GM12878 (cell line): Measurements from ENCODE around the gene COX6A1. TPM values are rescaled to one million over a fixed set of nuclear protein-coding genes. Genes with fewer than 3 reads are reported as not detected.

Experiments used
- ATAC-seq: fragments of 200-7000 bp; cut with Tn5 transposase; 3 replicates; pipeline ENCODE4 v1.9.1; 2020; ENCODE audit warnings: mild to moderate bottlenecking, moderate library complexity
- BruUV-seq: library from RNA; stranded (reverse); fragments of 400-500 nt; replicated peaks from 2 replicates; lab custom pipeline; 2021; lab: Mats Ljungman, UMichigan
- CTCF ChIA-PET: fragments of 300-600 bp; sonication (Branson Sonifier 250); formaldehyde crosslinking; extraction: SDS; loops from one replicate; lab custom pipeline; 2021; ENCODE audit warnings: inconsistent platforms; lab: Yijun Ruan, JAX
- POLR2A ChIA-PET: fragments of 350-600 bp; formaldehyde crosslinking; extraction: SDS; loops from one replicate; lab custom pipeline; 2021; ENCODE audit warnings: inconsistent platforms; lab: Charles Lee
- RAD21 ChIA-PET: fragments of 300-600 bp; sonication (Branson Sonifier 250); formaldehyde crosslinking; loops from one replicate; lab custom pipeline; 2023; ENCODE audit warnings: antibody characterized with exemption; ENCODE audit not compliant: unreplicated experiment; lab: Charles Lee
- SMC1A ChIA-PET: fragments of 300-600 bp; sonication (Branson Sonifier 250); formaldehyde crosslinking; loops from one replicate; lab custom pipeline; 2023; ENCODE audit not compliant: unreplicated experiment, uncharacterized antibody; lab: Charles Lee
- DNase-seq: peaks from one replicate; pipeline ENCODE4 v3.0.0-alpha.2; 2011; ENCODE audit warnings: low read depth, low spot score
- FAIRE-seq: peaks from 3 replicates; lab custom pipeline; 2011; peaks lifted over from hg19 to GRCh38; lab: Jason Lieb, UNC
- H2AFZ ChIP-seq: 2 replicates; pipeline ENCODE4 v1.6.0; 2011; ENCODE audit warnings: low read depth, low read length, control low read depth; ENCODE audit not compliant: control insufficient read depth
- H3K27ac ChIP-seq: 2 replicates; pipeline ENCODE4 v1.5.1; 2011; ENCODE audit warnings: control low read depth; ENCODE audit not compliant: control insufficient read depth, insufficient read depth
- H3K27me3 ChIP-seq, 2 experiments: replicated peaks in 1 of 2; 2 replicates each; pipeline versions ENCODE4 v1.6.0 to v1.6.1; 2011; ENCODE audit warnings: low read length in 1 of 2; ENCODE audit not compliant: control insufficient read depth in 2 of 2, insufficient read depth in 2 of 2
- H3K36me3 ChIP-seq, 2 experiments: 2 replicates each; pipeline ENCODE4 v1.5.1; 2011; ENCODE audit warnings: low read length in 1 of 2; ENCODE audit not compliant: control insufficient read depth in 2 of 2, insufficient read depth in 2 of 2
- H3K4me1 ChIP-seq: 2 replicates; pipeline ENCODE4 v1.6.1; 2011; ENCODE audit warnings: mild to moderate bottlenecking, low read length, moderate library complexity, mixed read lengths; ENCODE audit not compliant: control insufficient read depth, insufficient read depth
- H3K4me2 ChIP-seq: 2 replicates; pipeline ENCODE4 v1.6.0; 2011; ENCODE audit warnings: control low read depth; ENCODE audit not compliant: control insufficient read depth, insufficient read depth
- H3K4me3 ChIP-seq: fragments of 200-600 bp; sonication (generic); 2 replicates; pipeline ENCODE4 v1.5.1; 2016
- H3K79me2 ChIP-seq: 2 replicates; pipeline ENCODE4 v1.6.0; 2011; ENCODE audit warnings: low read length; ENCODE audit not compliant: control insufficient read depth, insufficient read depth
- H3K9ac ChIP-seq: 2 replicates; pipeline ENCODE4 v1.8.0; 2011; ENCODE audit warnings: low read length, control low read depth, mixed read lengths; ENCODE audit not compliant: control insufficient read depth, insufficient read depth
- H3K9me3 ChIP-seq: replicated peaks from 3 replicates; pipeline ENCODE4 v1.5.1; 2011; ENCODE audit warnings: mild to moderate bottlenecking, low read length; ENCODE audit not compliant: control insufficient read depth, insufficient read depth
- H4K20me1 ChIP-seq: 2 replicates; pipeline ENCODE4 v1.6.0; 2011; ENCODE audit not compliant: control insufficient read depth, insufficient read depth
- MTA2 ChIP-seq: fragments of 450-650 bp; IDR thresholded peaks from 2 replicates; pipeline ENCODE4 v1.6.1; 2016; ENCODE audit warnings: low read depth, mild to moderate bottlenecking, moderate library complexity
- RB1 ChIP-seq: fragments of 450-650 bp; formaldehyde crosslinking; IDR thresholded peaks from 2 replicates; pipeline ENCODE4 v1.6.1; 2017; ENCODE audit warnings: mild to moderate bottlenecking, borderline replicate concordance
- STAT3 ChIP-seq: IDR thresholded peaks from 2 replicates; pipeline ENCODE4 v1.6.1; 2011; ENCODE audit warnings: low read depth, low read length, improper control_type of control experiment
- WGBS: methylation state at CpG from one replicate; pipeline ENCODE4 v1.1.6; 2016; ENCODE audit warnings: low lambda C conversion rate; ENCODE audit not compliant: insufficient replicate concordance, insufficient coverage; ENCODE audit errors: missing lambda C conversion rate; 5-methylcytosine and 5-hydroxymethylcytosine counted together
- in situ Hi-C: fragments of 300-500 bp; cut with MboI; formaldehyde crosslinking; loops from 9 replicates; pipeline ENCODE4 v1.14.3; 2018; ENCODE audit warnings: mixed read lengths
- intact Hi-C: fragments of 100-400 bp; cut with micrococcal nuclease; formaldehyde crosslinking; loops from one replicate; pipeline ENCODE4 v1.14.2; 2022; ENCODE audit not compliant: unreplicated experiment
- polyA plus RNA-seq, 11 experiments: library from polyadenylated mRNA; depleted of rRNA in 4 of 11; unstranded in 6 of 11; stranded (reverse) in 5 of 11; fragments of >200 nt; fragmentation: Nextera tagmentation in 4 of 11; fragmentation: Illumina TruSeq in 1 of 11; extraction: Ambion mirVana in 4 of 11; extraction: Trizol in 1 of 11; gene quantifications; 1 replicate in 1 of 11; 2 replicates in 10 of 11; pipeline versions ENCODE4 v1.2.1 to v1.2.3, GENCODE V29; 2011 to 2016; ENCODE audit warnings: inconsistent platforms in 2 of 11, missing spikeins in 2 of 11, low read depth in 1 of 11
- total RNA-seq, 4 experiments: library from RNA; depleted of rRNA in 3 of 4; stranded (reverse); fragments of >200 nt in 3 of 4; fragmentation: Illumina TruSeq in 1 of 4; extraction: Trizol in 1 of 4; gene quantifications; 2 replicates each; pipeline versions ENCODE4 v1.2.1 to v1.2.3, GENCODE V29; 2013 to 2021
- TF ChIP-seq, protein P1 (sequence below): IDR thresholded peaks from 2 replicates; pipeline ENCODE4 v1.6.1; 2012; ENCODE audit warnings: improper control_type of control experiment, low read depth, low read length; ENCODE audit not compliant: insufficient replicate concordance
- TF ChIP-seq, protein P2 (sequence below): fragments of 450-650 bp; IDR thresholded peaks from 2 replicates; pipeline ENCODE4 v1.6.1; 2018; ENCODE audit warnings: mild to moderate bottlenecking, low read depth, moderate library complexity; ENCODE audit not compliant: partially characterized antibody

COX6A1 gene
- total and polyA plus RNA-seq, 10 of the 15 experiments (the other 5 are each of a cell fraction or from before 2014, with no cell fraction given): 408 to 2,723 (median 1,019) TPM

DNA sequence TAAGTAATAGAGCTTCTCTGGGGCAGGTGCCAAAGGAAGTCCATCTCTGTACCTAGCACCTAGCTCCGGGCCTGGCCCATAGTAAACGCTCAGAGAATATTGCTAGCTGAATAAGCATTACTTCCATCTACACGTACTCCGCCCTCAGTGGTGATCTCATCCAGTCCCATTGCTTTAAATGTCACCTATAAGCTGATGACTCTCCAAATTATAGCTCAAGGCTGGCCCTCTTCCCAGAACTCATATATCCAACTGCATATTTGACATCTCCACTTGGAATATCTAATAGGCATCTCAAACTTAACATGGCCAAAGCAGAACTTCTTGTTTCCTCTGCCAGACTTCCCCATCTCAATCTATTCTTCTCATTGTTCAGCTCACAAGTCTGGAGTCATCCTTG is 51.1 kb downstream of the COX6A1 start:
- no peaks in the 10 kb centered on the region; the same call in 1 of the 2 replicates for H3K4me1 ChIP-seq
- no peak for FAIRE-seq
- ChIA-PET RAD21 (no interaction called here), CTCF (no interaction called here), SMC1A (no interaction called here), POLR2A (interaction anchor here (0.6 to 1.3 kb wide), 2 partner anchors 9 to 1865 kb away, joined by 3 read pairs; no protein-coding TSS in a partner anchor)
- H3K9ac ChIP-seq: no peak overlapping the region
- no peak overlapping the region for H3K27ac ChIP-seq
- no peak for TF ChIP-seq STAT3
- TF ChIP-seq RB1: no peak
- TF ChIP-seq, protein P1, sequence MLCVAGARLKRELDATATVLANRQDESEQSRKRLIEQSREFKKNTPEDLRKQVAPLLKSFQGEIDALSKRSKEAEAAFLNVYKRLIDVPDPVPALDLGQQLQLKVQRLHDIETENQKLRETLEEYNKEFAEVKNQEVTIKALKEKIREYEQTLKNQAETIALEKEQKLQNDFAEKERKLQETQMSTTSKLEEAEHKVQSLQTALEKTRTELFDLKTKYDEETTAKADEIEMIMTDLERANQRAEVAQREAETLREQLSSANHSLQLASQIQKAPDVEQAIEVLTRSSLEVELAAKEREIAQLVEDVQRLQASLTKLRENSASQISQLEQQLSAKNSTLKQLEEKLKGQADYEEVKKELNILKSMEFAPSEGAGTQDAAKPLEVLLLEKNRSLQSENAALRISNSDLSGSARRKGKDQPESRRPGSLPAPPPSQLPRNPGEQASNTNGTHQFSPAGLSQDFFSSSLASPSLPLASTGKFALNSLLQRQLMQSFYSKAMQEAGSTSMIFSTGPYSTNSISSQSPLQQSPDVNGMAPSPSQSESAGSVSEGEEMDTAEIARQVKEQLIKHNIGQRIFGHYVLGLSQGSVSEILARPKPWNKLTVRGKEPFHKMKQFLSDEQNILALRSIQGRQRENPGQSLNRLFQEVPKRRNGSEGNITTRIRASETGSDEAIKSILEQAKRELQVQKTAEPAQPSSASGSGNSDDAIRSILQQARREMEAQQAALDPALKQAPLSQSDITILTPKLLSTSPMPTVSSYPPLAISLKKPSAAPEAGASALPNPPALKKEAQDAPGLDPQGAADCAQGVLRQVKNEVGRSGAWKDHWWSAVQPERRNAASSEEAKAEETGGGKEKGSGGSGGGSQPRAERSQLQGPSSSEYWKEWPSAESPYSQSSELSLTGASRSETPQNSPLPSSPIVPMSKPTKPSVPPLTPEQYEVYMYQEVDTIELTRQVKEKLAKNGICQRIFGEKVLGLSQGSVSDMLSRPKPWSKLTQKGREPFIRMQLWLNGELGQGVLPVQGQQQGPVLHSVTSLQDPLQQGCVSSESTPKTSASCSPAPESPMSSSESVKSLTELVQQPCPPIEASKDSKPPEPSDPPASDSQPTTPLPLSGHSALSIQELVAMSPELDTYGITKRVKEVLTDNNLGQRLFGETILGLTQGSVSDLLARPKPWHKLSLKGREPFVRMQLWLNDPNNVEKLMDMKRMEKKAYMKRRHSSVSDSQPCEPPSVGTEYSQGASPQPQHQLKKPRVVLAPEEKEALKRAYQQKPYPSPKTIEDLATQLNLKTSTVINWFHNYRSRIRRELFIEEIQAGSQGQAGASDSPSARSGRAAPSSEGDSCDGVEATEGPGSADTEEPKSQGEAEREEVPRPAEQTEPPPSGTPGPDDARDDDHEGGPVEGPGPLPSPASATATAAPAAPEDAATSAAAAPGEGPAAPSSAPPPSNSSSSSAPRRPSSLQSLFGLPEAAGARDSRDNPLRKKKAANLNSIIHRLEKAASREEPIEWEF: no peak
- TF ChIP-seq, protein P2, sequence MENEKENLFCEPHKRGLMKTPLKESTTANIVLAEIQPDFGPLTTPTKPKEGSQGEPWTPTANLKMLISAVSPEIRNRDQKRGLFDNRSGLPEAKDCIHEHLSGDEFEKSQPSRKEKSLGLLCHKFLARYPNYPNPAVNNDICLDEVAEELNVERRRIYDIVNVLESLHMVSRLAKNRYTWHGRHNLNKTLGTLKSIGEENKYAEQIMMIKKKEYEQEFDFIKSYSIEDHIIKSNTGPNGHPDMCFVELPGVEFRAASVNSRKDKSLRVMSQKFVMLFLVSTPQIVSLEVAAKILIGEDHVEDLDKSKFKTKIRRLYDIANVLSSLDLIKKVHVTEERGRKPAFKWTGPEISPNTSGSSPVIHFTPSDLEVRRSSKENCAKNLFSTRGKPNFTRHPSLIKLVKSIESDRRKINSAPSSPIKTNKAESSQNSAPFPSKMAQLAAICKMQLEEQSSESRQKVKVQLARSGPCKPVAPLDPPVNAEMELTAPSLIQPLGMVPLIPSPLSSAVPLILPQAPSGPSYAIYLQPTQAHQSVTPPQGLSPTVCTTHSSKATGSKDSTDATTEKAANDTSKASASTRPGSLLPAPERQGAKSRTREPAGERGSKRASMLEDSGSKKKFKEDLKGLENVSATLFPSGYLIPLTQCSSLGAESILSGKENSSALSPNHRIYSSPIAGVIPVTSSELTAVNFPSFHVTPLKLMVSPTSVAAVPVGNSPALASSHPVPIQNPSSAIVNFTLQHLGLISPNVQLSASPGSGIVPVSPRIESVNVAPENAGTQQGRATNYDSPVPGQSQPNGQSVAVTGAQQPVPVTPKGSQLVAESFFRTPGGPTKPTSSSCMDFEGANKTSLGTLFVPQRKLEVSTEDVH: no peak
- no peak for TF ChIP-seq MTA2
- no peaks in the 10 kb centered on the region for H3K9me3 ChIP-seq
- WGBS: 100% methylated on average over 4 of the region's 4 CpGs
- DNase-seq: no peak
- BruUV-seq: no TSS peak
- H3K4me2 ChIP-seq: no peak overlapping the region
- H2AFZ ChIP-seq: no peak overlapping the region
- no peaks in the 10 kb centered on the region for H3K27me3 ChIP-seq
- H3K4me3 ChIP-seq: no peak overlapping the region
- H3K79me2 ChIP-seq: no peaks in the 10 kb centered on the region
- in situ Hi-C loops (no loop called here), intact Hi-C loops (no loop called here)
- no peaks in the 10 kb centered on the region for H4K20me1 ChIP-seq
- H3K36me3 ChIP-seq: no peaks in the 10 kb centered on the region; a peak in 1 of 4 replicates
- ATAC-seq: no peak
